ENCODE results near the gene TBC1D4.
"Not testable (repeated sequence)": the region's sequence is repeated elsewhere in the genome, so short reads cannot be mapped to it uniquely, and the experiment has no call there.

The TBC1D4 gene

GRCh38 chr13:75356421-75356820 is 125.5 kb downstream of the TBC1D4 start:
- DNase-seq (ENCODE audit: low spot score) = no peak

- DNase-seq (ENCODE audit: low spot score) = no peak
Measured at GRCh38 chr13:75355609-75356008, 126.4 kb downstream of the TBC1D4 start.

- no peak for DNase-seq (ENCODE audit: low spot score)
Measured at GRCh38 chr13:75353781-75354193, 128.2 kb downstream of the TBC1D4 start.

GRCh38 chr13:75352641-75353327 is 129.2 kb downstream of the TBC1D4 start:
- no peak for DNase-seq (ENCODE audit: low spot score)

- DNase-seq (ENCODE audit: low spot score) = not testable (repeated sequence)
Measured at GRCh38 chr13:75351538-75351937, 130.4 kb downstream of the TBC1D4 start.

- no peak for DNase-seq (ENCODE audit: low spot score)
Measured at GRCh38 chr13:75347925-75348324, 134.0 kb downstream of the TBC1D4 start.

- DNase-seq (ENCODE audit: low spot score) = no peak
Measured at GRCh38 chr13:75347457-75347856, 134.5 kb downstream of the TBC1D4 start.

- no peak for DNase-seq (ENCODE audit: low spot score)
Measured at GRCh38 chr13:75345193-75345592, 136.8 kb downstream of the TBC1D4 start.

- DNase-seq (ENCODE audit: low spot score) = no peak
Measured at GRCh38 chr13:75341028-75341427, 140.9 kb downstream of the TBC1D4 start.

- no peak for DNase-seq (ENCODE audit: low spot score)
Measured at GRCh38 chr13:75339635-75340374, 142.2 kb downstream of the TBC1D4 start.

- no peak for DNase-seq (ENCODE audit: low spot score)
Measured at GRCh38 chr13:75334634-75335447, 147.1 kb downstream of the TBC1D4 start.

GRCh38 chr13:75333103-75333502 is 148.9 kb downstream of the TBC1D4 start:
- DNase-seq (ENCODE audit: low spot score) = no peak

- no peak for DNase-seq (ENCODE audit: low spot score)
Measured at GRCh38 chr13:75331792-75332349, 150.1 kb downstream of the TBC1D4 start.

GRCh38 chr13:75330770-75331169 is 151.2 kb downstream of the TBC1D4 start:
- no peak for DNase-seq (ENCODE audit: low spot score)

- no peak for DNase-seq (ENCODE audit: low spot score)
Measured at GRCh38 chr13:75329723-75330122, 152.2 kb downstream of the TBC1D4 start.

- no peak for DNase-seq (ENCODE audit: low spot score)
Measured at GRCh38 chr13:75329097-75329496, 152.9 kb downstream of the TBC1D4 start.

- DNase-seq (ENCODE audit: low spot score) = no peak
Measured at GRCh38 chr13:75327135-75327510, 154.8 kb downstream of the TBC1D4 start.

- peak; percentile 74 for DNase-seq (ENCODE audit: low spot score)
Measured at GRCh38 chr13:75326173-75327134, 155.5 kb downstream of the TBC1D4 start.

GRCh38 chr13:75325711-75326110 is 156.3 kb downstream of the TBC1D4 start:
- DNase-seq (ENCODE audit: low spot score) = no peak

- no peak for DNase-seq (ENCODE audit: low spot score)
Measured at GRCh38 chr13:75324413-75324940, 157.5 kb downstream of the TBC1D4 start.

GRCh38 chr13:75321084-75321483 is 160.9 kb downstream of the TBC1D4 start:
- DNase-seq (ENCODE audit: low spot score) = no peak
